Gastroesophageal sphincter (tissue), 3 donors: ENCODE measurements around the gene MYO15A.

Experiments used
- POLR2A ChIP-seq, 2 donors: fragments of 450-650 bp; IDR thresholded peaks; one replicate each; pipeline ENCODE4 v1.6.1; 2017; ENCODE audit warnings: antibody characterized with exemption in 2 of 2, mild to moderate bottlenecking in 2 of 2, moderate library complexity in 1 of 2
- POLR2AphosphoS5 ChIP-seq: sonication (generic); formaldehyde crosslinking; IDR thresholded peaks from one replicate; pipeline ENCODE4 v1.6.1; 2017; ENCODE audit warnings: antibody characterized with exemption
- TF ChIP-seq, protein P1 (sequence below), 4 experiments: fragments of 200-600 bp in 2 of 4; fragments of 450-650 bp in 2 of 4; sonication (generic) in 1 of 4; IDR thresholded peaks; one replicate each; pipeline ENCODE4 v1.5.1; 2017 to 2019; ENCODE audit warnings: antibody characterized with exemption in 4 of 4, mild to moderate bottlenecking in 2 of 4, moderate library complexity in 2 of 4

- TF ChIP-seq, protein P1, sequence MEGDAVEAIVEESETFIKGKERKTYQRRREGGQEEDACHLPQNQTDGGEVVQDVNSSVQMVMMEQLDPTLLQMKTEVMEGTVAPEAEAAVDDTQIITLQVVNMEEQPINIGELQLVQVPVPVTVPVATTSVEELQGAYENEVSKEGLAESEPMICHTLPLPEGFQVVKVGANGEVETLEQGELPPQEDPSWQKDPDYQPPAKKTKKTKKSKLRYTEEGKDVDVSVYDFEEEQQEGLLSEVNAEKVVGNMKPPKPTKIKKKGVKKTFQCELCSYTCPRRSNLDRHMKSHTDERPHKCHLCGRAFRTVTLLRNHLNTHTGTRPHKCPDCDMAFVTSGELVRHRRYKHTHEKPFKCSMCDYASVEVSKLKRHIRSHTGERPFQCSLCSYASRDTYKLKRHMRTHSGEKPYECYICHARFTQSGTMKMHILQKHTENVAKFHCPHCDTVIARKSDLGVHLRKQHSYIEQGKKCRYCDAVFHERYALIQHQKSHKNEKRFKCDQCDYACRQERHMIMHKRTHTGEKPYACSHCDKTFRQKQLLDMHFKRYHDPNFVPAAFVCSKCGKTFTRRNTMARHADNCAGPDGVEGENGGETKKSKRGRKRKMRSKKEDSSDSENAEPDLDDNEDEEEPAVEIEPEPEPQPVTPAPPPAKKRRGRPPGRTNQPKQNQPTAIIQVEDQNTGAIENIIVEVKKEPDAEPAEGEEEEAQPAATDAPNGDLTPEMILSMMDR (IDR thresholded peaks at IDR 0.05), result no peak
- no peak for TF ChIP-seq POLR2A (IDR thresholded peaks at IDR 0.05)
- no peak for TF ChIP-seq POLR2AphosphoS5
Measured at GRCh38 chr17:18143044-18143936, 34.7 kb downstream of the MYO15A start.
